Activated CD4-positive, CD25-positive, alpha-beta regulatory T cell treated with anti-CD3 and anti-CD28 coated beads, Interleukin-2, amount 50 U/mL, for 72 hours (primary cell): ENCODE results near the gene LRRC43.
A peak's percentile ranks its signal among the peaks of the same experiment; 100 is the strongest.
"Not testable (repeated sequence)": the region's sequence is repeated elsewhere in the genome, so short reads cannot be mapped to it uniquely, and the experiment has no call there.

Source experiments
- DNase-seq: peaks from one replicate; pipeline ENCODE4 v3.0.0; 2021

LRRC43 gene

GRCh38 chr12:122159882-122160281 lies 23.0 kb upstream of the LRRC43 start:
- no peak for DNase-seq

- DNase-seq: no peak
Observed at GRCh38 chr12:122160761-122161160, 22.2 kb upstream of the LRRC43 start.

- DNase-seq: no peak
Observed at GRCh38 chr12:122161682-122162081, 21.2 kb upstream of the LRRC43 start.

- DNase-seq: no peak
Observed at GRCh38 chr12:122162976-122163375, 19.9 kb upstream of the LRRC43 start.

GRCh38 chr12:122166422-122167349 lies 16.2 kb upstream of the LRRC43 start:
- DNase-seq: no peak

- DNase-seq: no peak
Observed at GRCh38 chr12:122167356-122167925, 15.5 kb upstream of the LRRC43 start.

- no peak for DNase-seq
Observed at GRCh38 chr12:122168492-122168891, 14.4 kb upstream of the LRRC43 start.

GRCh38 chr12:122171399-122171798 lies 11.5 kb upstream of the LRRC43 start:
- no peak for DNase-seq

- no peak for DNase-seq
Observed at GRCh38 chr12:122172262-122172939, 10.5 kb upstream of the LRRC43 start.

- DNase-seq: no peak
Observed at GRCh38 chr12:122174155-122174845, 8.6 kb upstream of the LRRC43 start, which contains the start of gene IL31. Gene IL31, minus strand, starts transcription at chr12:122174221. Its CDS starts 49 bp downstream, at chr12:122174172.

GRCh38 chr12:122176473-122176872 lies 6.5 kb upstream of the LRRC43 start:
- DNase-seq: not testable (repeated sequence)

- no peak for DNase-seq
Observed at GRCh38 chr12:122183588-122183940, 641 bp downstream of the LRRC43 start.

GRCh38 chr12:122184517-122184916 lies 1.6 kb downstream of the LRRC43 start:
- DNase-seq: no peak

GRCh38 chr12:122185079-122185478 lies 2.2 kb downstream of the LRRC43 start:
- DNase-seq: no peak

- DNase-seq: no peak
Observed at GRCh38 chr12:122185494-122186082, 2.7 kb downstream of the LRRC43 start.

GRCh38 chr12:122187466-122187865 lies 4.5 kb downstream of the LRRC43 start:
- no peak for DNase-seq

GRCh38 chr12:122189626-122190475 lies 6.9 kb downstream of the LRRC43 start:
- DNase-seq: no peak

GRCh38 chr12:122190842-122191668 lies 8.1 kb downstream of the LRRC43 start:
- peak; percentile 56 for DNase-seq

GRCh38 chr12:122192441-122192840 lies 9.5 kb downstream of the LRRC43 start:
- no peak for DNase-seq

GRCh38 chr12:122194804-122195203 lies 11.9 kb downstream of the LRRC43 start:
- no peak for DNase-seq

- DNase-seq: no peak
Observed at GRCh38 chr12:122195405-122195804, 12.5 kb downstream of the LRRC43 start.
